GM12801 (cell line): Measurements from ENCODE around the gene SPATA20.

Experiments
- TF ChIP-seq, protein P1 (sequence below): IDR thresholded peaks from one replicate; pipeline ENCODE4 v1.5.1; 2011; ENCODE audit warnings: control low read depth; ENCODE audit not compliant: insufficient read length; ENCODE audit errors: extremely low read depth

The SPATA20 gene

DNA sequence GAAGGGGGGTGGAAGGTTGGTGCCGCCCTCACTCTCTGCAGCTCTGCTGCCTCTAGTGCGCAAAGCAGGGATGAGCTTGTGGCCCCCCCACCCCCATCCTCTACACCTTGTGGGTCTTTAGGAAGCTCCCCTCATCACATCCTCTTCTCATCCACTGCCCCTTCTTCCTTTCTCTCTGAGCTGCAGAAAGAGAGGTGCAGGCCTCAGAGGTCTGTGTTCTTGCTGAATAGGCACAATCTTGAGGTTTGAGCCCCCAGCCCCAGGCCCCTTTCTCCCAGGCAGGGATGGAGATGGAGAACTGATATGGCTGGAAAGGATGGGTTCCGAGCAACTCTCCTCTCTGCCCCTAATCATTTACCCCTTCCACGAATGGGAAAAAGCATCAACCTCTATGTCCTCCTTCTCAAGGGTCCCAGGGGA, 16.1 kb downstream of the SPATA20 start:
- TF ChIP-seq, protein P1, sequence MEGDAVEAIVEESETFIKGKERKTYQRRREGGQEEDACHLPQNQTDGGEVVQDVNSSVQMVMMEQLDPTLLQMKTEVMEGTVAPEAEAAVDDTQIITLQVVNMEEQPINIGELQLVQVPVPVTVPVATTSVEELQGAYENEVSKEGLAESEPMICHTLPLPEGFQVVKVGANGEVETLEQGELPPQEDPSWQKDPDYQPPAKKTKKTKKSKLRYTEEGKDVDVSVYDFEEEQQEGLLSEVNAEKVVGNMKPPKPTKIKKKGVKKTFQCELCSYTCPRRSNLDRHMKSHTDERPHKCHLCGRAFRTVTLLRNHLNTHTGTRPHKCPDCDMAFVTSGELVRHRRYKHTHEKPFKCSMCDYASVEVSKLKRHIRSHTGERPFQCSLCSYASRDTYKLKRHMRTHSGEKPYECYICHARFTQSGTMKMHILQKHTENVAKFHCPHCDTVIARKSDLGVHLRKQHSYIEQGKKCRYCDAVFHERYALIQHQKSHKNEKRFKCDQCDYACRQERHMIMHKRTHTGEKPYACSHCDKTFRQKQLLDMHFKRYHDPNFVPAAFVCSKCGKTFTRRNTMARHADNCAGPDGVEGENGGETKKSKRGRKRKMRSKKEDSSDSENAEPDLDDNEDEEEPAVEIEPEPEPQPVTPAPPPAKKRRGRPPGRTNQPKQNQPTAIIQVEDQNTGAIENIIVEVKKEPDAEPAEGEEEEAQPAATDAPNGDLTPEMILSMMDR = no peak

DNA sequence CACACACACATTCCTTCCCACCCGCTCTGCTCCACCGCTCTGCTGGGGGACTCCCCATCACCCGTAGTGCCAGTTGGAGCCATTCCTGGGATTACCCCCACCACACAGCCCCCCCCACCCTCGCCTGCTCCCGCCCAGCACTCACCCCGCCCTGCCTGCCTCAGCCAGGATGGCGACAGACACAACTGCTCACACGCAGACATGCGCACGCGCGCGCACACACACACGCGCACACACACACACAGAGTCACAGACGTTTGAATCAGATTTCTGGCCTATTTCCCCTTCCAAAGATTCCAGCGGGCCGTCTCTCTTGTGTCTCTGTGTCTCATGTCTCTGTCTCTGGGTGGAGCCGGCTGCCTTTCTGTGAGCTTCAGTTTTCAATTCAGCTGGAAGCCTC, 17.9 kb downstream of the SPATA20 start:
- TF ChIP-seq, protein P1 = no peak

DNA sequence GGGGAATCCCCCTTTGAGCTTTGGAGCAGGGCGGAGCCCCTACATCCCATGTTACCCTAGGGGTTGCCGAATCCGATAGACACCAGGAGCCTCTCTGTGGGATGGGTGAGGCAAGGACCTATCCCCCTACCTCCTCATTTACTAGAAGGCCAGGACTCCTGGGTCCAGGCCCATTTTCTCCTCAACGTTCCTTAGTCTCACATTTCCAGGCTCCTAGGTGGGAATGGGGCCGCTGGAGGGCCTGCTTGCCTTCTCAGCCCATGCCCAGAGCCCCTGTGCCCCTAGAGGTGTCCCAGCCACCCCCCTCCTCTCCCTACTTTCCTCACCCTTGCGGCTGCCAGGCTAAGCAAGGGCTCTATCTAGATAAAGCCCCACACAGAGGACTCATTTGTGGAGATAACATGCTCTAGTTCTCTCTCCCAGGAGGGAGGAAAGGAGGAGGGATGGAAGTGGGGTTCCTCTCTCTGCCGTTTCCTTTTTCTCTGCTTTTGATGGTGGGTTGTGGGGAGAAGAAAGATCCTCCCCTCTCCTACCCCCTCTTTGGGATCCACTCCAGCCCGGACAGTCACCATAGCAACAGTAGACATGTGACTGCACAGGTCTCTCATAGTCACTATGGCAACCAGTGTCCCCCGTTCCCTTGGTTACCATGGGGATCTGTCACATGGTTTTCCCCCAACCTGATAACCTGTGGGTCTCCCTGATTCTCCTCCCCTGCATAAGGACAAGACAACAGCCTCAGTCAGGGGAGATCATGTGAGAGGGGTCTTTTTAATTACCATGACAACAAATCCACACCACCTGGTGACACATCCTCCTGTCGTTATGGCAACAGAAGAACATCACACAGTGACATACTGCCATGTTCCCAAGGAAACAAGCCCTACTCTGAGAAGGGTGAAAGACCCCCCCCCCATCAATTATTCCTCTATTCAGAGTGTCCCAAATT, 18.7 kb downstream of the SPATA20 start:
- TF ChIP-seq, protein P1 = no peak

DNA sequence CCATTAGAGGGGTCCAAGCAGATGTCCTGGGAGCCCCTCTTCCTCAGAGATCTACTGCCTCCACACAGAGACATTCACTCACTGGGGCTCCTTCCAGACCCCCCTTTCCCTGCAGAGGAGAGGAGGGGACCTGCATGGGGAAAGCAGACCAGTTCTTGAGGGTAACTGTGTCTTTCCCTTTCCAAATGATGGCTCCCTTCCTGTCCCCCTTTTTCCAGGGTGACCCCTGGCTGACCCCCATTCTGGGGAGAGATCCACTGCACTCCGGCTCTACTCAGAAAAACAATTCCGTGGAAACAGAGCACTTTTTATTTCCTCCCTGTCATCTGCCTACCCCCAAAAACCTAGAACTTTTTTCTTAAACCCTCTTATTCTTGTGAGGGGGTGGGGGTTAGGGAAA, 19.9 kb downstream of the SPATA20 start:
- TF ChIP-seq, protein P1 = no peak

DNA sequence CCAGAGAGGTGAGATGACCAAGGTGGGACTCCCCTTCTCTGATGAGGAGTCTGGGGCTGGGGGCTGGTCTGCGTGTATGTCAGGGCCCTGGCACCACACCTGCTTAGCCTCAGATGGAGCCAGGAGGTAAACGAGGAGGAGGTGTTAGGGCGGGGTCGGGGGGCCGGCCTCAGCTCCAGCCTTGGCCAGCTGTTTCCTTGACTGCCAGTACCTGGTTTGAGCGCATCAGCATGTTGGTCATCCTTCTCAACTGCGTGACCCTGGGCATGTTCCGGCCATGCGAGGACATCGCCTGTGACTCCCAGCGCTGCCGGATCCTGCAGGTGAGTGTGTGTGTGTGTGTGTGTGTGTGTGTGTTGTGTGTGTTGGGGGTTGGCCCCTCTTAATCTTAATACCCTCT, 21.7 kb downstream of the SPATA20 start:
- TF ChIP-seq, protein P1 = no peak

DNA sequence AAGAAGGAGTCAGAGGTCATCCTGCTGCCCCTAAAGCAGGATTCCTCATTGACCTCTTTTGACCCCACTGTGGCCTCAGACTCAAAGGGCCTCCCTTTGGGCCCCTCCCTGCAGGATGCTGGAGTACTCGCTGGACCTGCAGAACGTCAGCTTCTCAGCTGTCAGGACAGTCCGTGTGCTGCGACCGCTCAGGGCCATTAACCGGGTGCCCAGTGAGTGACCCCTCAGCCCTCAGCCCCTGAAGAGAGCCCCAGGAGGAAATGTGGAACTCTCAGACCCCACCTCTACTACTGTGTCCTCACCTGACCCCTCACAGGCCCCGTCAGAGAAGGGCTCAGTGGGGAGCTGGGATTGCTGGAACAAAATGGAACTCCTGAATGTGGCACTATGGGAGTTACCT, 22.6 kb downstream of the SPATA20 start:
- TF ChIP-seq, protein P1 = no peak

DNA sequence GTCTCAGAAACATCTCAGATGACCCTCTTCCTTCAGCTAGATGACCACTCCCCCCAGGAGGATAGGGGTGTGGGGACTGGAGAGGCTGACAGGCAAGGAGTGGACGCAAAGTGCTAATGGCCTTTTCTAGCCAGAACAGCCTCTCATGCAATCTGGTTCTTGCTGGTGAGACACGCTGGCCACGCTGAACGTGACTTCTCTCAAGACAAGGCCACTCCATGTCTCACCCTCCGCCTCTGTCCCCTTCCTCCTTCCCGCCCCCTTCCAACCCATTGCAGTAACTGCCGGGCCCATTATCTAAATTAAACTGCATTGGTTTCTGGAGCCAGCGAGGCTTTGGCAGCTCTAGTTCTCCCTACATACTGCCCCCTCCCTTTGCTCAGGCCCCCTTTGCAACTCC, 23.1 kb downstream of the SPATA20 start:
- TF ChIP-seq, protein P1 = no peak
